Gastrocnemius medialis (tissue), 4 donors: ENCODE measurements around the gene GMPPB.

ENCODE experiments used
- CTCF ChIP-seq, 5 experiments: fragments of 450-650 bp in 3 of 5; fragments of 200-600 bp in 2 of 5; sonication (generic) in 2 of 5; IDR thresholded peaks in 4 of 5; conservative IDR thresholded peaks in 1 of 5; 1 replicate in 4 of 5; 2 replicates in 1 of 5; pipeline ENCODE4 v1.5.1; 2016 to 2019; ENCODE audit warnings: antibody characterized with exemption in 5 of 5, mild to moderate bottlenecking in 3 of 5, moderate library complexity in 3 of 5
- POLR2A ChIP-seq, 2 donors: fragments of 450-650 bp; IDR thresholded peaks; one replicate each; pipeline ENCODE4 v1.6.1; 2017; ENCODE audit warnings: antibody characterized with exemption in 2 of 2, mild to moderate bottlenecking in 2 of 2, moderate library complexity in 2 of 2

GRCh38 chr3:49769926-49770325, 46.2 kb upstream of the GMPPB start:
- TF ChIP-seq CTCF (IDR thresholded peaks at IDR 0.05 in 4 of 5, conservative IDR thresholded peaks at IDR 0.05 in 1 of 5) (no peak), POLR2A (IDR thresholded peaks at IDR 0.05) (no peak)
